K562 (cell line): ENCODE measurements around the gene GLB1L. TPM values are rescaled to one million over a fixed set of nuclear protein-coding genes. Genes with fewer than 3 reads are reported as not detected.

Source experiments
- ADNP ChIP-seq: fragments of 200-800 bp; sonication (Bioruptor generic); IDR thresholded peaks from 2 replicates; pipeline ENCODE4 v1.6.1; 2016; ENCODE audit warnings: missing genetic modification characterization, missing compliant biosample characterization
- CBFB ChIP-seq: sonication (generic); formaldehyde crosslinking; IDR thresholded peaks from 2 replicates; pipeline ENCODE4 v1.4.0; 2020; ENCODE audit warnings: mild to moderate bottlenecking, missing genetic modification reagents
- FOXP1 ChIP-seq: sonication (generic); formaldehyde crosslinking; IDR thresholded peaks from 2 replicates; pipeline ENCODE4 v1.8.0; 2022; ENCODE audit warnings: mild to moderate bottlenecking, missing genetic modification reagents
- HMG20A ChIP-seq: fragments of 450-650 bp; formaldehyde crosslinking; conservative IDR thresholded peaks from 2 replicates; pipeline ENCODE4 v1.4.0; 2020; ENCODE audit warnings: mild to moderate bottlenecking, mixed read lengths
- IFI16 ChIP-seq: fragments of 250-450 bp; sonication (Bioruptor Pico); IDR thresholded peaks from 2 replicates; pipeline ENCODE4 v2.1.2; 2022; ENCODE audit warnings: mild to moderate bottlenecking, inconsistent platforms
- KAT8 ChIP-seq: fragments of 450-650 bp; IDR thresholded peaks from 2 replicates; pipeline ENCODE4 v1.6.1; 2016; ENCODE audit warnings: low read depth, mild to moderate bottlenecking
- MAFK ChIP-seq: IDR thresholded peaks from 2 replicates; pipeline ENCODE4 v1.6.1; 2011; ENCODE audit warnings: low read length, improper control_type of control experiment
- NBN ChIP-seq: fragments of 450-650 bp; IDR thresholded peaks from 2 replicates; pipeline ENCODE4 v1.6.1; 2016; ENCODE audit warnings: low read depth, mild to moderate bottlenecking
- RBBP5 ChIP-seq: fragments of 200-600 bp; sonication (generic); IDR thresholded peaks from 2 replicates; pipeline ENCODE4 v1.6.1; 2012; ENCODE audit warnings: borderline replicate concordance, mild to moderate bottlenecking, low read length, control low read depth, inconsistent platforms; ENCODE audit not compliant: insufficient read depth, poor library complexity, severe bottlenecking
- SAFB ChIP-seq: fragments of 200-400 bp; formaldehyde crosslinking; IDR thresholded peaks from 2 replicates; pipeline ENCODE4 v1.6.1; 2017; ENCODE audit warnings: low read depth, low read length, borderline replicate concordance
- SRF ChIP-seq, 2 experiments: fragments of 250-450, 450-650 bp in 1 of 2; sonication (Bioruptor Pico) in 1 of 2; sonication (generic) in 1 of 2; formaldehyde crosslinking; IDR thresholded peaks; 2 replicates each; pipeline versions ENCODE4 v1.5.0 to v1.5.1; 2020 to 2022; ENCODE audit warnings: mild to moderate bottlenecking in 1 of 2, missing genetic modification reagents in 1 of 2
- TRIM24 ChIP-seq, 2 experiments: fragments of 450-650 bp; IDR thresholded peaks; 2 replicates each; pipeline ENCODE4 v1.6.1; 2016
- ZNF76 ChIP-seq: fragments of 250-450 bp; sonication (Bioruptor Pico); IDR thresholded peaks from 2 replicates; pipeline ENCODE4 v1.4.0; 2020; ENCODE audit warnings: mild to moderate bottlenecking, moderate library complexity, borderline replicate concordance
- polyA plus RNA-seq, 8 experiments: library from polyadenylated mRNA; depleted of rRNA in 4 of 8; stranded (reverse) in 5 of 8; unstranded in 3 of 8; fragments of >200 nt; fragmentation: Nextera tagmentation in 2 of 8; fragmentation: Illumina TruSeq in 1 of 8; extraction: Ambion mirVana in 2 of 8; extraction: Trizol in 1 of 8; gene quantifications; 2 replicates each; pipeline versions ENCODE4 v1.2.1 to v1.2.3, GENCODE V29; 2011 to 2014; ENCODE audit warnings: inconsistent platforms in 1 of 8, missing spikeins in 1 of 8
- total RNA-seq, 7 experiments: library from RNA; depleted of rRNA in 6 of 7; stranded (reverse); fragments of >200 nt in 6 of 7; fragmentation: Illumina TruSeq in 2 of 7; extraction: Trizol in 2 of 7; gene quantifications; 2 replicates each; pipeline versions ENCODE4 v1.2.1 to v1.2.3, GENCODE V29; 2011 to 2021; ENCODE audit warnings: low replicate concordance in 1 of 7
- TF ChIP-seq, protein P1 (sequence below): fragments of 250-450 bp; sonication (Bioruptor Pico); IDR thresholded peaks from 2 replicates; pipeline ENCODE4 v1.9.0; 2021; ENCODE audit warnings: mild to moderate bottlenecking, inconsistent platforms
- TF ChIP-seq, protein P2 (sequence below): sonication (generic); formaldehyde crosslinking; IDR thresholded peaks from 2 replicates; pipeline ENCODE4 v1.9.0; 2022; ENCODE audit warnings: mild to moderate bottlenecking, missing genetic modification reagents
- TF ChIP-seq, protein P3 (sequence below): fragments of 250-450 bp; sonication (Bioruptor Pico); IDR thresholded peaks from 2 replicates; pipeline ENCODE4 v1.5.0; 2021; ENCODE audit warnings: mild to moderate bottlenecking, moderate library complexity
- TF ChIP-seq, protein P4 (sequence below), 3 experiments: fragments of 200-800 bp in 1 of 3; sonication (Bioruptor generic) in 1 of 3; sonication (generic) in 1 of 3; formaldehyde crosslinking in 1 of 3; IDR thresholded peaks; 2 replicates each; pipeline versions ENCODE4 v1.6.1 to v1.8.0; 2016 to 2022; ENCODE audit warnings: mild to moderate bottlenecking in 2 of 3, missing compliant biosample characterization in 2 of 3, missing genetic modification characterization in 2 of 3, missing genetic modification reagents in 1 of 3
- TF ChIP-seq, protein P5 (sequence below): sonication (generic); formaldehyde crosslinking; IDR thresholded peaks from 2 replicates; pipeline ENCODE4 v1.8.0; 2022; ENCODE audit warnings: mild to moderate bottlenecking, missing genetic modification reagents

Gene GLB1L
- total and polyA plus RNA-seq, 9 of the 15 experiments (the other 6 are each of a cell fraction or from before 2014, with no cell fraction given), result 0.42 to 2.9 (median 2.5) TPM

DNA sequence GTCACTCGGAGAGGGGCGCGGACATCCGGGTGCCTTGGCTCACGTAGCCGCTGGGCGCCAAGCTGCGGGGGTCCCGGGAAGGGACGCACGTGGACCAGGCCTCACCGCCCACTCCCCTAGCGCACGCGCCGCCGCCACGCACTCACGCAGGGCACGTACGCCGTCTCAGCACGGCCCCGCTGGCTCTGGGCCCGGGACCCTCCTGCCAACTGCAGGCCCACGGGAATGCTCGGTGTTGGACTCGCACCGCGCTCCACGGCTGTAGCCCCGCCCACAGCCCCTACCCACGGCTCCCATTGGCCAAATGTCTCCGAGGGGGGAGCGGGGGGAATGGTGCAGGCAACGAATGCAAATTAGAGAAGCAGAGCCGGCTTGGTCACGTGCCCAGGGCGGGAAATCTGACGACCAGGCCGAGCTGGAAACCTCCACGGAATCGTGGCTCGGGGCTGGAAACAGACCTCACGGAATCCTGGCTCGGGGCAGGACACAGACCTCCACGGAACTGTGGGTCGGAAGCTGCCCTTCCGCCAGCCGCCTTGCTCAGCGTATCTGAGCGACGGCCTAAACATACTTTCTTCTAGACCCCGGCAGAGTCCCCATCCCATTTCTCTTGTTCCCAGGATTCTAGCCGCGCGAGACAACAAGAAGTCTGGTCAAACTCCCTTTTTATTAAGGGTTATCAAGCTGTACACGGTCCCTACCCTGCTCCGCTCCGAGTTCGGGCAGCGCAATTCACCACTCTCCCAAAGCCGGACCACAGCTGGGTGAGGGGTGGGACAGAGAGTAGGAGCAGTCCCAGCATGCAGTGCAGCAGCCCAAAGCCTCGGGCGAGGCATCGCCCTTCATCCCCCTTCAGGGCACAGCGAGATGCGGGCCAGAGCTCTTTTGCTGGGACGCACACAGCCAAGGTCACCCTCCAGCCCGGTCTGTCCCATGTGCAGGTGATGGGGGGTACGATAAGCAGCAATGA, 26.2 kb downstream of the GLB1L start, which contains the start of gene ABCB6 (continued):
- no peak for TF ChIP-seq ADNP (tag)
- TF ChIP-seq MAFK, result no peak
- TF ChIP-seq HMG20A, result no peak
- peak; percentile 86 for TF ChIP-seq SAFB
- TF ChIP-seq, protein P1, sequence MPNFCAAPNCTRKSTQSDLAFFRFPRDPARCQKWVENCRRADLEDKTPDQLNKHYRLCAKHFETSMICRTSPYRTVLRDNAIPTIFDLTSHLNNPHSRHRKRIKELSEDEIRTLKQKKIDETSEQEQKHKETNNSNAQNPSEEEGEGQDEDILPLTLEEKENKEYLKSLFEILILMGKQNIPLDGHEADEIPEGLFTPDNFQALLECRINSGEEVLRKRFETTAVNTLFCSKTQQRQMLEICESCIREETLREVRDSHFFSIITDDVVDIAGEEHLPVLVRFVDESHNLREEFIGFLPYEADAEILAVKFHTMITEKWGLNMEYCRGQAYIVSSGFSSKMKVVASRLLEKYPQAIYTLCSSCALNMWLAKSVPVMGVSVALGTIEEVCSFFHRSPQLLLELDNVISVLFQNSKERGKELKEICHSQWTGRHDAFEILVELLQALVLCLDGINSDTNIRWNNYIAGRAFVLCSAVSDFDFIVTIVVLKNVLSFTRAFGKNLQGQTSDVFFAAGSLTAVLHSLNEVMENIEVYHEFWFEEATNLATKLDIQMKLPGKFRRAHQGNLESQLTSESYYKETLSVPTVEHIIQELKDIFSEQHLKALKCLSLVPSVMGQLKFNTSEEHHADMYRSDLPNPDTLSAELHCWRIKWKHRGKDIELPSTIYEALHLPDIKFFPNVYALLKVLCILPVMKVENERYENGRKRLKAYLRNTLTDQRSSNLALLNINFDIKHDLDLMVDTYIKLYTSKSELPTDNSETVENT (CRISPR knock-in tag), result peak; percentile 64; the same call in 1 of the 2 replicates
- TF ChIP-seq TRIM24 (IDR thresholded peaks at IDR 0.05), result no peak
- TF ChIP-seq, protein P2, sequence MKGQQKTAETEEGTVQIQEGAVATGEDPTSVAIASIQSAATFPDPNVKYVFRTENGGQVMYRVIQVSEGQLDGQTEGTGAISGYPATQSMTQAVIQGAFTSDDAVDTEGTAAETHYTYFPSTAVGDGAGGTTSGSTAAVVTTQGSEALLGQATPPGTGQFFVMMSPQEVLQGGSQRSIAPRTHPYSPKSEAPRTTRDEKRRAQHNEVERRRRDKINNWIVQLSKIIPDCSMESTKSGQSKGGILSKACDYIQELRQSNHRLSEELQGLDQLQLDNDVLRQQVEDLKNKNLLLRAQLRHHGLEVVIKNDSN (CRISPR knock-in tag), result peak; percentile 99
- TF ChIP-seq IFI16 (CRISPR knock-in tag), result no peak
- TF ChIP-seq, protein P3, sequence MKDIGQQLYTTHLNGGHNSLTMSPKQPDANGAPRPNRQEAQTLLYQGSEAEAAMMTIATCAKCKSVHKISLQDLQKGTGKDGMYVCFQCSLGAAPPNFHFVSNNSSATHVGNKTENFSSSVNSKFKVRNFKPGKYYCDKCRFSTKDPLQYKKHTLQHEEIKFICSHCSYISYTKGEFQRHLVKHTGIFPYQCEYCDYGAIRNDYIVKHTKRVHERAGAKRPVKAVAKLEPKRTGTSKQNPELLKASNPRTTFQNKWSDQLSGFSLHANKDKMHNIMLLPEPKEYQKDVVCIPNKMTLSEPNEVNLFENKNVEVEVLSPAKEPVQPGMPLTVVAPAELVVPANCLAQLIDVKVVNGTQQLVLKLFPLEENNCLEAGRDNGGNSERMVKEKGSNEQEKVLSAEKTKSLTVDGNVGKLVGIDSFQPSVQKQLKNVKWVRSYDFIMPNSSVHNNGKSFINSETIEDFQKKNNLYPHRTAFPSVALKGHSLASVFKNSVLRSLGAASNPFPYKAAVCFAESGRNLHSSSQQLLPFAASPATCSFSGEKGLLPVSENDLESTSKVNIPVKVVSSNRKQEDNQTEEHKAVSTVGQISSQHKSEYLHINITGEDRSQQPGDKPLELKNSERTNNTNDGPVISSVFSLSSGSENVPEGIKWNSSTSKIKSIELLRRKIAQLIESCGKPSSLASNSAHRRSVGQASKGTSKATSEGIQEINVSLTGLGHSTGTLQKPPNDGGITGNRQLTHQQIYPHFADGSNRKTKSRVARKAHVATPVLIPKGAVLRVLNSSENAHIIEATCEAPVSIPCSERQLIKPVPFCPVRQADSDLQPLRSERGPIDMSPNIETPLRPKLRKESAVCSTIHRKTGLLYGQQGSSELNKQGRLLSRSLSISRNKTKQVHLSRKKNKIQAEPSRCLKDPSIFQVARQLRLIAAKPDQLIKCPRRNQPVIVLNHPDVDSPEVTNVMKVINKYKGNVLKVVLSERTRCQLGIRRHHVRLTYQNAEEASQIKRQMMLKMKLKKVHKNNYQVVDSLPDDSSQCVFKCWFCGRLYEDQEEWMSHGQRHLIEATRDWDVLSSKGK (CRISPR knock-in tag), result no peak
- TF ChIP-seq FOXP1 (CRISPR knock-in tag), result no peak; the same call in 1 of the 2 replicates
- TF ChIP-seq ZNF76, result no peak
- TF ChIP-seq, protein P4, sequence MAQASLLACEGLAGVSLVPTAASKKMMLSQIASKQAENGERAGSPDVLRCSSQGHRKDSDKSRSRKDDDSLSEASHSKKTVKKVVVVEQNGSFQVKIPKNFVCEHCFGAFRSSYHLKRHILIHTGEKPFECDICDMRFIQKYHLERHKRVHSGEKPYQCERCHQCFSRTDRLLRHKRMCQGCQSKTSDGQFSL (CRISPR knock-in tag; IDR thresholded peaks at IDR 0.05), result peak; percentile 42; the same call in 1 of the 2 replicates
- TF ChIP-seq, protein P4 (tag; IDR thresholded peaks at IDR 0.05), result no peak
- peak; percentile 69 for TF ChIP-seq RBBP5
- TF ChIP-seq KAT8, result no peak
- no peak; a peak in 1 of 4 replicates for TF ChIP-seq SRF (CRISPR knock-in tag; IDR thresholded peaks at IDR 0.05)
- no peak for TF ChIP-seq CBFB
- TF ChIP-seq, protein P5, sequence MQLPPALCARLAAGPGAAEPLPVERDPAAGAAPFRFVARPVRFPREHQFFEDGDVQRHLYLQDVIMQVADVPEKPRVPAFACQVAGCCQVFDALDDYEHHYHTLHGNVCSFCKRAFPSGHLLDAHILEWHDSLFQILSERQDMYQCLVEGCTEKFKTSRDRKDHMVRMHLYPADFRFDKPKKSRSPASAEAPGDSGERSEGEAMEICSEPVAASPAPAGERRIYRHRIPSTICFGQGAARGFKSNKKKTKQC (CRISPR knock-in tag), result no peak
- no peak for TF ChIP-seq NBN
